ENCODE measurements around the gene CFAP157. TPM values are rescaled to one million over a fixed set of nuclear protein-coding genes. Genes with fewer than 3 reads are reported as not detected.

CFAP157 gene
- total RNA-seq, 4 donors from 2014 or later = 0.24 to 0.57 TPM; not detected in 2

DNA sequence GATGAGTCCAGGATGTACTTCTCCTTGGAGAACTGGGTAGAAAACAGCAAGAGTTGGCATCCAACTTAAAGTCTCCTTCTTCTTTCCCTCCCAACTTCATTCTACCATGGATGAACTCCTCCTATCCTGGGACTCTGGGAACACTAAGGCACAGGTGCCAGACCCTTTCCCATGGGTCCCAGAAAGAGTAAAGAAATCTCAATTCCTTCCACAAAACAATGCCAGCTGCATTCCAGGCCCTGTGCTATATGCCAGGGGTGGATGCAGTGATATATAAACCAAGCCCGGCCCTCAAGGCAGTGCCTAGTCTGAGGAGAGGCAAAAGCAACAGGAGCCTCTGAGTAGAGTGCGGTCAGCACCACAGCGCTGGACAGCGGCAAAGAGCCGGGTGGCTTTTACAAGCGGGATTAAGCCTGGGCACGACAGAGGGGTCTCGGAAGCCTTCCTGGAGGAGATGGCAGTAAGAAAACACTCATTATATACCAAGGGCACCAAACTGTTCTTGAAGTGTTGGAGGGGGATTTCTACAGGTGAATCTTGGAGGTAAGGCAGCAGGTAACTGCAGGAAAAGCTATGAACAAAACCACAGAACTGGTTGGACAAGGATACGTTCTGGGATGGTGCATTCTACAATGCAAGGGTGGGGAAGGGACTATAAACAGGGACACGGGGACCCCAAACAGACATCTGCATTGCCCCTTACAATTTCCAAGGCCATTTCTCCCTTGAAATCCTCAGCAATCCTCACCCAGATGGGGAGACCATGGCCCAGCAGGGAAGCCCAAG lies 44.7 kb downstream of the CFAP157 start:
- peaks cover 34% of the 10 kb centered on the region for H3K27me3 ChIP-seq
- TF ChIP-seq POLR2AphosphoS5 (IDR thresholded peaks at IDR 0.05) = no peak
- TF ChIP-seq, protein P1, sequence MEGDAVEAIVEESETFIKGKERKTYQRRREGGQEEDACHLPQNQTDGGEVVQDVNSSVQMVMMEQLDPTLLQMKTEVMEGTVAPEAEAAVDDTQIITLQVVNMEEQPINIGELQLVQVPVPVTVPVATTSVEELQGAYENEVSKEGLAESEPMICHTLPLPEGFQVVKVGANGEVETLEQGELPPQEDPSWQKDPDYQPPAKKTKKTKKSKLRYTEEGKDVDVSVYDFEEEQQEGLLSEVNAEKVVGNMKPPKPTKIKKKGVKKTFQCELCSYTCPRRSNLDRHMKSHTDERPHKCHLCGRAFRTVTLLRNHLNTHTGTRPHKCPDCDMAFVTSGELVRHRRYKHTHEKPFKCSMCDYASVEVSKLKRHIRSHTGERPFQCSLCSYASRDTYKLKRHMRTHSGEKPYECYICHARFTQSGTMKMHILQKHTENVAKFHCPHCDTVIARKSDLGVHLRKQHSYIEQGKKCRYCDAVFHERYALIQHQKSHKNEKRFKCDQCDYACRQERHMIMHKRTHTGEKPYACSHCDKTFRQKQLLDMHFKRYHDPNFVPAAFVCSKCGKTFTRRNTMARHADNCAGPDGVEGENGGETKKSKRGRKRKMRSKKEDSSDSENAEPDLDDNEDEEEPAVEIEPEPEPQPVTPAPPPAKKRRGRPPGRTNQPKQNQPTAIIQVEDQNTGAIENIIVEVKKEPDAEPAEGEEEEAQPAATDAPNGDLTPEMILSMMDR (IDR thresholded peaks at IDR 0.05) = no peak
- TF ChIP-seq EP300 (IDR thresholded peaks at IDR 0.05) = no peak
- TF ChIP-seq POLR2A (IDR thresholded peaks at IDR 0.05) = no peak
- no peaks in the 10 kb centered on the region for H3K9me3 ChIP-seq
- H3K4me3 ChIP-seq = no peak overlapping the region
- 49% methylated on average over 10 of the region's 10 CpGs for WGBS
- no peak overlapping the region for H3K27ac ChIP-seq
- peaks cover 17% of the 10 kb centered on the region for H3K4me1 ChIP-seq
- peaks cover 15% of the 10 kb centered on the region for H3K36me3 ChIP-seq
- DNase-seq (ENCODE audit: low spot score in 2 of 2) = no peak

DNA sequence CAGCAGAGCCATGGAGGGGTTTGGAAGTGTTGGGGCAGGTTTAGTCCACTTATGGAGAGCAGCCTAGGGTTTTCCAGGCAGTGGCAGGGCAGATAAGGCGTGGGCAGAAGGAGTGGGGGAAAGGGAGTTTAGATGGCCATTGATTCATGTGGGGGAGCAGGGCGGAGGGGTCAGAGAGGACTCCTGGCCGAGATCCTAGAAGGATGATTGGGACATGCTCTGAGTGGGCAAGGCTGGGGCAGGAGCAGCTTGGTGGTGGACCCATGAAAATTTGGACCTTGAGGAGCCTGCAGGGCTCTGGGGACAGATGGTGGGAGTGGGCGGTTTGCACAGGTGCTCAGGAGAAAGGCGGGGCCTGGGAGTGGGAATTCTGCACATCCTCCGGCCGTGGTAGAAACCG lies 46.4 kb downstream of the CFAP157 start:
- Histone ChIP-seq H3K27ac (no peak overlapping the region), H3K9me3 (no peaks in the 10 kb centered on the region), H3K4me3 (no peak overlapping the region), H3K4me1 (peaks cover 17% of the 10 kb centered on the region), H3K36me3 (peaks cover 15% of the 10 kb centered on the region), H3K27me3 (peaks cover 34% of the 10 kb centered on the region)
- WGBS = 82% methylated on average over 8 of the region's 8 CpGs
- TF ChIP-seq POLR2A (IDR thresholded peaks at IDR 0.05) = no peak
- no peak for TF ChIP-seq EP300 (IDR thresholded peaks at IDR 0.05)
- no peak for TF ChIP-seq POLR2AphosphoS5 (IDR thresholded peaks at IDR 0.05)
- TF ChIP-seq, protein P1 (IDR thresholded peaks at IDR 0.05) = no peak
- no peak for DNase-seq (ENCODE audit: low spot score in 2 of 2)

DNA sequence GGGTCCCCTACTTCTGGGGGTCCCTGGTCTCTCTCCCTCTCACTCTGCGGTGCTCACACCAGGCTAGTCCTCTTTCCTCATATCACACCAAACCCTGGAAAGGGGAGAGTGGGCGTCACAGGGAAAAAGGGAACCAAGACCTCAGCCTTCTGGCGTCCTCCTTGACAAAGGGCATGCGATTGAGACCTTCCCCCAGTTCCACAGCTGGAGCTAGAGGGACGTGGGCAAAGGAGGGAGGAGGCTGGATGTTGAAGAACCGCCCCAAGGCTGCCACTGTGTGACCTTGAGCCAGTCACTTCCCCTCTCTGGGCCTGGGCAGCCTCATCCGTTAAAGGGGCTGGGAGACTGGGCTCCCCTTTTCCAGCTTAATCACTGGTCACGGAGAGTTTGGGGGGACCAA lies 46.8 kb downstream of the CFAP157 start:
- 69% methylated on average over 7 of the region's 8 CpGs for WGBS
- Histone ChIP-seq H3K36me3 (peaks cover 15% of the 10 kb centered on the region), H3K27me3 (peaks cover 34% of the 10 kb centered on the region), H3K4me1 (peaks cover 17% of the 10 kb centered on the region), H3K27ac (no peak overlapping the region), H3K9me3 (no peaks in the 10 kb centered on the region), H3K4me3 (no peak overlapping the region)
- no peak for DNase-seq (ENCODE audit: low spot score in 2 of 2)
- no peak for TF ChIP-seq EP300 (IDR thresholded peaks at IDR 0.05)

DNA sequence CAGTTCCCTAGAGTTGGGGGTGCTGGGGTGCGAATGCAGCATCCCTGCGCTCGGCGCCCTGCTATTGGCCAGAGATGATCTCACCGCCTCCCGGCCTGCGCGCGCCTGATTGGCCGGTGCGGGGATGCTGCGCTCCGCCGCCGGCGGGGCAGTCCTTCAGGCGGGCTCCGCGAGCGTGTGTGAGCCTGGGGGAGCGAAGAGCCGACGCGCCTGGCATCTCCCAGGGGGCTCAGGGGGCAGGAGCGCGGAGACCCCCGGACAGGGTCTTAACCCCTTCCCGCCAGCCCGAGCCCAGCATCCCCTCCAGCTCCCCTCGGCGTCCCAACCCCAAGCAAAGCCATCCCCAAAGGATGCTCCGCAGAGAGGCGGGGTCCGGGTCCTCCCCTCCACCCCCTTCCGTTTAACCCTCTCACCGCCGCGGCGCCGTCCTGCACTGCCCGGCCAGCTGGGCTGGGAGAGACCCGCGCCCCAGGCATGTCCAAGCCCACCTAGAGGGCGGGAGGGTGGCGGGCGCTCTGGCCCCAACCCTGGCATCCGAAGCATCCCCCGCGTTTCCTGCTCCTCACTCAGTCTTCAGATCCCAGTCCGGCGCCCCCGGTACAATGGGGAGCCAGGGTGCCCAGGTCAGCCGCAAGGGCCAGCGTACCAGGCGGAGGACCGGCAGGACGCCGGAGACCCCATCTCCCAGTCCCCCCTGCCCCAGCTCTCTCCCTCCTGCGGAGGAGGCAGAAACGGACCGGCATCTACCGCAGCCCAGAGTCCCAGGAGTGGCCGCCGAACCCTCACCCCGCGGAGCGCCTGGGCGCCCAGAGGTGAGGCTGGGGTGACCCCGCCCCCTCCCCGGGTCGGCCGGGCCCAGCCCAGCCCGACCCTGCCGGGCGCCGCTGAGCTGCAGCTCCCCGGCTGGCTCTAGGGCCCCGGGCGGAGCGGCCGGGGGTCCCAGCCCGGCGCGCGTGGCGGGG lies 47.6 kb downstream of the CFAP157 start:
- Histone ChIP-seq H3K4me3 (peak overlapping the region; percentile 26), H3K27ac (no peak overlapping the region), H3K4me1 (peaks cover 17% of the 10 kb centered on the region), H3K9me3 (no peaks in the 10 kb centered on the region), H3K27me3 (peaks cover 34% of the 10 kb centered on the region), H3K36me3 (peaks cover 8% of the 10 kb centered on the region)
- TF ChIP-seq, protein P1 (IDR thresholded peaks at IDR 0.05) = no peak
- TF ChIP-seq POLR2A (IDR thresholded peaks at IDR 0.05) (no peak), POLR2AphosphoS5 (IDR thresholded peaks at IDR 0.05) (no peak), EP300 (IDR thresholded peaks at IDR 0.05) (no peak)
- WGBS = 40% methylated on average over 3 of the region's 86 CpGs
- no peak for DNase-seq (ENCODE audit: low spot score in 2 of 2)

DNA sequence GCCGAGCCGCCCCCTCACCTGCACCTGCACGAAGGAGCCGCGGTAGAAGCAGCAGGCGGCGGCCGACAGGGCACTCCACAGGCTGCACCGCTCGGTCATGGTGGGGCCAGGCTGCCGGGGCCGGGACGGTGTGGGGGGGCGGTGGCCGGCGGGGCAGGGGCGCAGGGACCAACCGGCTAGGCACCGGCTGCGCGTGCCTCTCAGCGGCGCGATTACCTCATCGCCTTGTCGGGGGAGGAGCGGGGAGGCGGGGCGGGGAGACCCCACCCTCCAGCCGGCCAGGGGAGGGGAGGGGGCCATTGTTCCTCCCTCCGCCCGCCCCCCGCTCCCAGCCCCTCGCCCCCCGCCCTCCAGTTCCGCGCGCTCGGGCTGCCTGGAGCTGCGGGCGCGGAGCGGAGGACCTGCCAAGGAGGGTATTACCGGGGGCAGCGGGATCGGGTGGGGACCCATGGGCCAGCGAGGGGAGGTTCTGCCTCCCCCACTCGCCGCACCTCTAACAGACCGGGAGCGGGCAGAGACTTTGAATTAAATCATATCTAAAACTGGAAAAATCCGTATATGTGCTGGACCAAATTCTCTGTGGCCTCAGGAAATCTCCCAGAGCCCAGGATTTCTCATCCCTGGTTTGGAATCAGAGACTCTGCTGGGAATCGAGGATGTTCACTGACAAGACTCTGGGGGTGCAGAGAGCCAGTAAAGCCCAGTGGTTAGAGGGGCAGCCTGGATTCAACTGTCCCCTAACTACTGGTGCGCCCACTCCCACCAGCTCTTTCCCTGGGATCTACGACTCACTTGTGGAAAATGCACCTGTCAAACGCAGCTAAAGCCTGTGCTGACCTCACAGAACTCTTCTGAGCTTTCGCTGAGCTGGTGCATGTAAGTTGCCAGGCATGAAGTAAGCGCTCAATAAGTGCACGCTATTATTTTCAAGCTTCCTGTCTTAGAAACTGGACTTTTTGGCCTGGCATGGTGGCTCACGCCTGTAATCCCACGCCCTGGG lies 48.6 kb downstream of the CFAP157 start:
- no peaks in the 10 kb centered on the region for H3K9me3 ChIP-seq
- peaks cover 17% of the 10 kb centered on the region for H3K4me1 ChIP-seq
- H3K27ac ChIP-seq = no peak overlapping the region
- DNase-seq (ENCODE audit: low spot score in 2 of 2) = no peak
- H3K36me3 ChIP-seq = peaks cover 1% of the 10 kb centered on the region
- no peak for TF ChIP-seq POLR2A (IDR thresholded peaks at IDR 0.05)
- TF ChIP-seq, protein P1 (IDR thresholded peaks at IDR 0.05) = no peak
- WGBS = 47% methylated on average over 19 of the region's 61 CpGs
- H3K4me3 ChIP-seq = peak overlapping the region; percentile 26
- H3K27me3 ChIP-seq = peaks cover 34% of the 10 kb centered on the region

Measured in suprapubic skin (tissue), 4 donors.